ENCODE data around the gene MAP3K12. TPM values are rescaled to one million over a fixed set of nuclear protein-coding genes. Genes with fewer than 3 reads are reported as not detected.

MAP3K12 gene
- total and polyA plus RNA-seq, 2 of the 8 experiments (the other 6 are each of a cell fraction or from before 2014, with no cell fraction given), result 23.4 to 42.7 TPM

DNA sequence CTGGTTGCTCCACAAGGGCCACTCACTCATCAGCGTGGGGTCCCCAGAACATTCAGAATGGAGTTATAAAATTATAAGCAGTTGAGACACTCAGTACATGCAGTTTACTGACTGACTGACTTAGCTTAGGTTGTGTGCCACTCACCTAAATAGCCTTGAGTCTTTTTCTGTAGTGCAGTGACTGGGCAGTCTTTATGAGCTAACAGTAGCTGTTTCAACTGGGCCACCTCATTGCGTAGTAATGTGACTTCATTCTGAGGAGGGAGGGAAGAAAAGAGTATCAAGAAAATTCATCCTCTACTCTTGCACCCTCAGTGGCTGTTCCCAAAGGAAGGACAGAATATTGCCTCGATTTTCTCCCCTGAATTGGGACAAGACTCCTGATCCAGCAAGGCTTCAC is 23.9 kb upstream of the MAP3K12 start:
- Histone ChIP-seq H2BK12ac (ENCODE audit: low read depth, low read length) (no peak overlapping the region), H2BK120ac (replicated peaks; ENCODE audit: low read depth, low read length) (no peak overlapping the region), H3K79me1 (ENCODE audit: low read depth, low read length) (no peaks in the 10 kb centered on the region), H2BK5ac (ENCODE audit: low read depth, low read length) (no peak overlapping the region), H2AFZ (ENCODE audit: low read length) (no peak overlapping the region), H2BK15ac (ENCODE audit: low read length) (no peak overlapping the region), H4K8ac (ENCODE audit: extremely low read depth, insufficient read depth, low read length) (no peak overlapping the region), H3K23ac (ENCODE audit: insufficient read length) (no peak overlapping the region), H4K20me1 (replicated peaks in 1 of 2; ENCODE audit: control insufficient read depth in 1 of 2, insufficient read depth in 2 of 2, low read length in 2 of 2) (no peaks in the 10 kb centered on the region), H3K4me2 (ENCODE audit: insufficient read depth in 1 of 2, low read depth in 2 of 2, low read length in 2 of 2) (no peak overlapping the region), H3K18ac (ENCODE audit: extremely low read depth, low read length) (no peak overlapping the region), H3K27me3 (replicated peaks in 1 of 4; ENCODE audit: control insufficient read depth in 3 of 4, extremely low read depth in 1 of 4, insufficient read depth in 3 of 4, low read length in 3 of 4) (no peaks in the 10 kb centered on the region), H3K4me3 (ENCODE audit: extremely low read depth in 1 of 4, insufficient read depth in 2 of 4, low read depth in 3 of 4, low read length in 4 of 4) (no peak overlapping the region), H2AK5ac (ENCODE audit: low read depth, low read length) (no peak overlapping the region), H4K91ac (replicated peaks; ENCODE audit: insufficient read length, low read length) (no peak overlapping the region), H3K9ac (replicated peaks in 1 of 4; ENCODE audit: extremely low read depth in 1 of 4, low read depth in 3 of 4, low read length in 3 of 4) (no peak overlapping the region), H3K27ac (ENCODE audit: low read depth, low read length) (no peak overlapping the region), H3K23me2 (ENCODE audit: low read depth, low read length) (no peaks in the 10 kb centered on the region), H3K56ac (replicated peaks; ENCODE audit: insufficient read length, low read depth, low read length) (no peak overlapping the region), H4K5ac (ENCODE audit: insufficient read length, low read depth, low read length) (no peak overlapping the region), H3K9me3 (ENCODE audit: insufficient read depth in 2 of 2, low read depth in 1 of 2, low read length in 1 of 2) (no peaks in the 10 kb centered on the region), H3K79me2 (ENCODE audit: control insufficient read depth in 1 of 2, insufficient read depth in 2 of 2, low read length in 2 of 2) (no peaks in the 10 kb centered on the region), H2BK20ac (ENCODE audit: low read length) (no peak overlapping the region), H3K4ac (replicated peaks; ENCODE audit: insufficient read length, low read depth, low read length) (no peak overlapping the region), H3K14ac (ENCODE audit: insufficient read length) (no peak overlapping the region), H3K4me1 (replicated peaks in 1 of 4; ENCODE audit: control insufficient read depth in 3 of 4, insufficient read depth in 4 of 4, low read length in 3 of 4) (no peaks in the 10 kb centered on the region), H3K36me3 (ENCODE audit: control insufficient read depth in 2 of 4, insufficient read depth in 4 of 4, low read length in 3 of 4) (peaks cover 2 to 9% (median 6%) of the 10 kb centered on the region in 4 experiments; a peak in 6 of 8 replicates)
- FAIRE-seq, result no peak
- ChIA-PET CTCF (ENCODE audit: partially characterized antibody) (interaction anchor here (2.5 kb wide), 1 partner anchor 14 kb away, joined by 7 read pairs; no protein-coding TSS in a partner anchor), POLR2A (ENCODE audit: partially characterized antibody) (interaction anchor here (0.6 to 67.0 kb wide), 4 partner anchors 22 to 213 kb away, joined by 3 to 3397 read pairs (median 6); partner anchors contain the start of genes ATP5MC2, PCBP2, PRR13 and TARBP2)
- no peak for DNase-seq (ENCODE audit: low read depth in 1 of 2, low spot score in 2 of 2)
- WGBS, 2 experiments (ENCODE audit: extremely low coverage in 1 of 2, insufficient coverage in 1 of 2, insufficient read length in 1 of 2, insufficient replicate concordance in 2 of 2, low coverage in 1 of 2, low lambda C conversion rate in 2 of 2, missing lambda C conversion rate in 1 of 2), result 89% methylated on average over 3 of the region's 3 CpGs; no CpG with 5 or more reads in 1 of the 2 experiments
- no peak for TF ChIP-seq MAFK (IDR thresholded peaks at IDR 0.05; ENCODE audit: low read depth, low read length)
- TF ChIP-seq SRF (IDR thresholded peaks at IDR 0.05; ENCODE audit: low read depth, low read length), result no peak
- no peak for TF ChIP-seq POU5F1 (IDR thresholded peaks at IDR 0.05; ENCODE audit: low read depth, low read length)
- TF ChIP-seq BCL11A (IDR thresholded peaks at IDR 0.05; ENCODE audit: low read depth in 2 of 2, low read length in 2 of 2), result no peak
- TF ChIP-seq GTF2F1 (IDR thresholded peaks at IDR 0.05; ENCODE audit: borderline replicate concordance, low read depth, low read length), result no peak
- TF ChIP-seq SP4 (IDR thresholded peaks at IDR 0.05; ENCODE audit: low read length), result no peak
- no peak for TF ChIP-seq EZH2 (IDR thresholded peaks at IDR 0.05; ENCODE audit: low read depth, low read length, severe bottlenecking)
- no peak for TF ChIP-seq TAF1 (IDR thresholded peaks at IDR 0.05; ENCODE audit: low read depth, low read length)
- TF ChIP-seq RFX5 (IDR thresholded peaks at IDR 0.05; ENCODE audit: borderline replicate concordance, low read depth, low read length), result no peak
- TF ChIP-seq, protein P1, sequence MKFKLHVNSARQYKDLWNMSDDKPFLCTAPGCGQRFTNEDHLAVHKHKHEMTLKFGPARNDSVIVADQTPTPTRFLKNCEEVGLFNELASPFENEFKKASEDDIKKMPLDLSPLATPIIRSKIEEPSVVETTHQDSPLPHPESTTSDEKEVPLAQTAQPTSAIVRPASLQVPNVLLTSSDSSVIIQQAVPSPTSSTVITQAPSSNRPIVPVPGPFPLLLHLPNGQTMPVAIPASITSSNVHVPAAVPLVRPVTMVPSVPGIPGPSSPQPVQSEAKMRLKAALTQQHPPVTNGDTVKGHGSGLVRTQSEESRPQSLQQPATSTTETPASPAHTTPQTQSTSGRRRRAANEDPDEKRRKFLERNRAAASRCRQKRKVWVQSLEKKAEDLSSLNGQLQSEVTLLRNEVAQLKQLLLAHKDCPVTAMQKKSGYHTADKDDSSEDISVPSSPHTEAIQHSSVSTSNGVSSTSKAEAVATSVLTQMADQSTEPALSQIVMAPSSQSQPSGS (IDR thresholded peaks at IDR 0.05; ENCODE audit: low read length), result no peak
- no peak for TF ChIP-seq NRF1 (IDR thresholded peaks at IDR 0.05; ENCODE audit: low read depth, low read length)
- TF ChIP-seq RAD21 (IDR thresholded peaks at IDR 0.05 in 1 of 2, conservative IDR thresholded peaks at IDR 0.05 in 1 of 2; ENCODE audit: low read depth in 2 of 2, low read length in 2 of 2), result no peak
- TF ChIP-seq JUN (IDR thresholded peaks at IDR 0.05; ENCODE audit: low read depth, low read length), result no peak
